GM12872 (cell line): Measurements from ENCODE around the gene STK38L.

Experiments used
- CTCF ChIP-seq: IDR thresholded peaks from 3 replicates; pipeline ENCODE4 v1.5.1; 2011; ENCODE audit warnings: low read depth, mild to moderate bottlenecking, low read length, moderate library complexity; ENCODE audit not compliant: insufficient read depth

Gene STK38L

GRCh38 chr12:27272373-27273028 is 28.4 kb downstream of the STK38L start:
- no peak for TF ChIP-seq CTCF

GRCh38 chr12:27273114-27273513 is 29.0 kb downstream of the STK38L start:
- no peak for TF ChIP-seq CTCF

GRCh38 chr12:27274706-27275105 is 30.6 kb downstream of the STK38L start:
- no peak for TF ChIP-seq CTCF

GRCh38 chr12:27276275-27276674 is 32.2 kb downstream of the STK38L start:
- no peak for TF ChIP-seq CTCF

- TF ChIP-seq CTCF = no peak
These were observed 33.8 kb downstream of the STK38L start for GRCh38 chr12:27277846-27278260.

GRCh38 chr12:27279826-27280225 is 35.7 kb downstream of the STK38L start:
- no peak for TF ChIP-seq CTCF

GRCh38 chr12:27280412-27280811 is 36.3 kb downstream of the STK38L start:
- no peak for TF ChIP-seq CTCF
